Hepatocyte (in vitro differentiated cells): ENCODE data around the gene RHOBTB3.

Experiments
- CTCF ChIP-seq: fragments of 200-600 bp; sonication (generic); IDR thresholded peaks from 2 replicates; pipeline ENCODE4 v1.5.1; 2016; ENCODE audit warnings: antibody characterized with exemption, mild to moderate bottlenecking; ENCODE audit not compliant: poor library complexity
- EZH2 ChIP-seq: fragments of 200-600 bp; sonication (generic); IDR thresholded peaks from 2 replicates; pipeline ENCODE4 v1.6.1; 2016; ENCODE audit warnings: antibody characterized with exemption, mild to moderate bottlenecking, borderline replicate concordance
- EZH2phosphoT487 ChIP-seq: fragments of 200-600 bp; sonication (generic); IDR thresholded peaks from one replicate; pipeline ENCODE4 v1.6.1; 2018; ENCODE audit warnings: antibody characterized with exemption, mild to moderate bottlenecking, low read depth, moderate library complexity; ENCODE audit not compliant: unreplicated experiment, severe bottlenecking

GRCh38 chr5:95718203-95718602 lies 12.9 kb upstream of the RHOBTB3 start:
- no peak for TF ChIP-seq CTCF
- no peak for TF ChIP-seq EZH2phosphoT487
- TF ChIP-seq EZH2 = no peak
